LNCaP clone FGC (cell line): ENCODE results near the gene GADD45G.

Experiments used
- DNase-seq: peaks from one replicate; pipeline ENCODE4 v3.0.0-alpha.2; 2011; ENCODE audit warnings: low read depth
- H3K4me3 ChIP-seq: 2 replicates; pipeline ENCODE4 v1.5.1; 2011; ENCODE audit warnings: mild to moderate bottlenecking, low read depth, low read length, control low read depth
- TF ChIP-seq, protein P1 (sequence below): IDR thresholded peaks from 2 replicates; pipeline ENCODE4 v1.5.1; 2012; ENCODE audit warnings: mild to moderate bottlenecking; ENCODE audit not compliant: control insufficient read depth, insufficient read depth; ENCODE audit errors: extremely low read depth

The GADD45G gene

GRCh38 chr9:89610391-89610925 lies 5.6 kb downstream of the GADD45G start:
- no peak overlapping the region for H3K4me3 ChIP-seq
- DNase-seq, result no peak
- TF ChIP-seq, protein P1, sequence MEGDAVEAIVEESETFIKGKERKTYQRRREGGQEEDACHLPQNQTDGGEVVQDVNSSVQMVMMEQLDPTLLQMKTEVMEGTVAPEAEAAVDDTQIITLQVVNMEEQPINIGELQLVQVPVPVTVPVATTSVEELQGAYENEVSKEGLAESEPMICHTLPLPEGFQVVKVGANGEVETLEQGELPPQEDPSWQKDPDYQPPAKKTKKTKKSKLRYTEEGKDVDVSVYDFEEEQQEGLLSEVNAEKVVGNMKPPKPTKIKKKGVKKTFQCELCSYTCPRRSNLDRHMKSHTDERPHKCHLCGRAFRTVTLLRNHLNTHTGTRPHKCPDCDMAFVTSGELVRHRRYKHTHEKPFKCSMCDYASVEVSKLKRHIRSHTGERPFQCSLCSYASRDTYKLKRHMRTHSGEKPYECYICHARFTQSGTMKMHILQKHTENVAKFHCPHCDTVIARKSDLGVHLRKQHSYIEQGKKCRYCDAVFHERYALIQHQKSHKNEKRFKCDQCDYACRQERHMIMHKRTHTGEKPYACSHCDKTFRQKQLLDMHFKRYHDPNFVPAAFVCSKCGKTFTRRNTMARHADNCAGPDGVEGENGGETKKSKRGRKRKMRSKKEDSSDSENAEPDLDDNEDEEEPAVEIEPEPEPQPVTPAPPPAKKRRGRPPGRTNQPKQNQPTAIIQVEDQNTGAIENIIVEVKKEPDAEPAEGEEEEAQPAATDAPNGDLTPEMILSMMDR, result no peak

DNA sequence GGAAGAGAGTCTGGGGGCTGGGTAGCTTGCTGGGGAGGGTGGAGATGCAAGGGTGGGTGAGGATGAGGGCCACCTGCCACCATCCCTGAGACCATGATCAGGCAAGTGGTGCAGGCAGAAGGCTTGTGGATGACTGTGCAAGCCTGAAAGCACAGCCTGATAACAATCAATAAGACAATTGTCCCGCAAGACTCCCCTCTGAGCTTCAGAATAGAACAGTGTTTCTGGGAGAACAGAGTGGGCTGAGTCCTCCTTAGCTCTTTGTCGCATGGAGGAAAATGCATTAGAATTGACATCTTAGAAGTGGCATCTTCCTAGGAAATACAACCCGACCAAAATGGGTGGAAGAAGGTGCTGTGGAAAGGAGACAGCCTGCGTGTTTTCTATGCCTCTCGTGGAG lies 6.6 kb downstream of the GADD45G start:
- H3K4me3 ChIP-seq, result no peak overlapping the region
- no peak for DNase-seq
- TF ChIP-seq, protein P1, result no peak

GRCh38 chr9:89612566-89613278 lies 7.9 kb downstream of the GADD45G start:
- no peak overlapping the region for H3K4me3 ChIP-seq
- TF ChIP-seq, protein P1, result no peak
- no peak for DNase-seq

GRCh38 chr9:89613912-89614892 lies 9.4 kb downstream of the GADD45G start:
- no peak for DNase-seq
- TF ChIP-seq, protein P1, result no peak
- no peak overlapping the region for H3K4me3 ChIP-seq

DNA sequence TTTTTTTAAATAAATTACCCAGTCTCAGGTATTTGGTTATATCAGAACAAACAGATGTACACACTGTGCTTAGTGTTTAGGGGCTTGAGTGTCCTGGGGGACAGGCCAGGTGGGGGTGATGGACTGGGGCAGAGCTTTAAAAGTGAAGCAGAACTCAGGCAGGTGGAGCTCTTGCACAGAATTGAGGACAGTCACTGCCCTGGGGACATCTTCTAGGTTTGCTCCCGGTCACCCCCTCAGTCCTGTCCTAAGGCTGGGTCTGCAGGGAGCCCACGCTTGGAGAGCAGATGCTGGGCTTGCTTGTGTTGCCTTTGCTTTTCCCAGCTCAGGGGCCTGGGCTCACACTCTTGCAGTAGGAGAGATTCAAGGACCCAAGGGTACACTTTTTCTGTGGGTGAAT lies 10.8 kb downstream of the GADD45G start:
- TF ChIP-seq, protein P1, result no peak; the same call in 1 of the 2 replicates
- DNase-seq, result no peak
- no peak overlapping the region for H3K4me3 ChIP-seq

DNA sequence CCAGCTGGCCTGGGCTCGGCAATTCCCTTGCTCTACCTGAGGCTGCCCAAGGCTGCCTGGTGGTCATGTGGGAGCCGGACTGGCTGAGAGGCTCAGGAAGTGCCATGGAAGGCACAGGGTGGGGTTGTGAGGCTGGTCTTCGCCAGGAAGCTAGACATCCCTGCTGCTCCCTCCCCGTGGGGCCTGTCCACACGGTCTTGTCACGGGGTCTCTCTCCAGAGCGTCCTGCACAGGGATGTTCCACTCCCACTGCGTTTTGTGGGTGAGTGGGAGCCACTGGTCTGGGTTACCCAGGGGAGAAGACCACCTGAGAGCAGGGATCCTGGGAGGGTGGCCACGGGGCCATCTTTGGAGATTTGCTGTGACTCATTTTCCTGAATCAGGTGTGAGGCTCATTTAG lies 11.6 kb downstream of the GADD45G start:
- H3K4me3 ChIP-seq, result no peak overlapping the region
- TF ChIP-seq, protein P1, result no peak

More for the DNA sequence above, 11.6 kb downstream of the GADD45G start:
- DNase-seq, result no peak
